Bronchial epithelial cell (primary cell): ENCODE data around the gene SLC34A1. TPM values are rescaled to one million over a fixed set of nuclear protein-coding genes. Genes with fewer than 3 reads are reported as not detected.

Experiments
- DNase-seq: peaks from one replicate; pipeline ENCODE4 v3.0.0-alpha.2; 2010; ENCODE audit warnings: low read depth
- FAIRE-seq: peaks from 2 replicates; lab custom pipeline; 2011; peaks lifted over from hg19 to GRCh38; lab: Jason Lieb, UNC
- H3K27me3 ChIP-seq: 2 replicates; pipeline ENCODE4 v1.5.1; 2011; ENCODE audit warnings: low read length; ENCODE audit not compliant: control insufficient read depth, insufficient read depth
- H3K36me3 ChIP-seq: 2 replicates; pipeline ENCODE4 v1.5.1; 2011; ENCODE audit warnings: low read length; ENCODE audit not compliant: control insufficient read depth, insufficient read depth
- H3K4me3 ChIP-seq: 2 replicates; pipeline ENCODE4 v1.5.1; 2011; ENCODE audit warnings: mild to moderate bottlenecking, low read depth, low read length, control low read depth
- CTCF ChIP-seq: IDR thresholded peaks from 2 replicates; pipeline ENCODE4 v1.5.1; 2011; ENCODE audit warnings: mild to moderate bottlenecking, moderate library complexity, low read length, control low read depth, inconsistent platforms; ENCODE audit not compliant: insufficient read depth, severe bottlenecking
- total RNA-seq: library from RNA; depleted of rRNA; stranded (reverse); fragments of >200 nt; gene quantifications from 2 replicates; pipeline ENCODE4 v1.2.1, GENCODE V29; 2014

SLC34A1 gene
- total RNA-seq, 1 donor from 2014 or later = not detected

- DNase-seq (peak; percentile 56), FAIRE-seq (no peak)
- Histone ChIP-seq H3K4me3 (peak overlapping the region; percentile 55), H3K36me3 (no peaks in the 10 kb centered on the region), H3K27me3 (peaks cover 7% of the 10 kb centered on the region)
- TF ChIP-seq CTCF = peak; percentile 86
These were observed 19.8 kb downstream of the SLC34A1 start for GRCh38 chr5:177403792-177404640.

GRCh38 chr5:177404641-177405179, 20.5 kb downstream of the SLC34A1 start:
- no peak for TF ChIP-seq CTCF
- FAIRE-seq = no peak
- H3K27me3 ChIP-seq = peaks cover 7% of the 10 kb centered on the region
- no peaks in the 10 kb centered on the region for H3K36me3 ChIP-seq
- peak overlapping the region; percentile 55 for H3K4me3 ChIP-seq
- no peak for DNase-seq

- FAIRE-seq (no peak), DNase-seq (no peak)
- Histone ChIP-seq H3K36me3 (no peaks in the 10 kb centered on the region), H3K27me3 (peaks cover 4% of the 10 kb centered on the region), H3K4me3 (no peak overlapping the region)
- TF ChIP-seq CTCF = no peak
These were observed 21.1 kb downstream of the SLC34A1 start for GRCh38 chr5:177405312-177405711.

- H3K4me3 ChIP-seq = no peak overlapping the region
- H3K36me3 ChIP-seq = no peaks in the 10 kb centered on the region
- TF ChIP-seq CTCF = no peak
- DNase-seq (no peak), FAIRE-seq (no peak)
- H3K27me3 ChIP-seq = peaks cover 2% of the 10 kb centered on the region
These were observed 21.6 kb downstream of the SLC34A1 start for GRCh38 chr5:177405805-177406204.

GRCh38 chr5:177409043-177409801, 25.0 kb downstream of the SLC34A1 start, which contains the start of gene F12:
Gene F12, minus strand, starts transcription at chr5:177409564. Its CDS starts 37 bp downstream, at chr5:177409527.
- Histone ChIP-seq H3K27me3 (peaks cover 2% of the 10 kb centered on the region), H3K4me3 (no peak within 1 kb of the TSS), H3K36me3 (no peaks in the 10 kb centered on the region)
- DNase-seq = no peak
- TF ChIP-seq CTCF = no peak
- FAIRE-seq = no peak
